Neural cell (in vitro differentiated cells): ENCODE results near the gene ATP11C.

Experiments
- EP300 ChIP-seq: fragments of 450-650 bp; conservative IDR thresholded peaks from 2 replicates; pipeline ENCODE4 v1.6.1; 2014; ENCODE audit warnings: antibody characterized with exemption, mild to moderate bottlenecking, moderate library complexity; ENCODE audit not compliant: poor library complexity, severe bottlenecking
- EZH2 ChIP-seq: fragments of 200-600, 300-800 bp; shearing (Covaris generic), sonication (generic); IDR thresholded peaks from 2 replicates; pipeline ENCODE4 v1.6.1; 2014; ENCODE audit warnings: antibody characterized with exemption, low read length, borderline replicate concordance, mild to moderate bottlenecking; ENCODE audit not compliant: insufficient read depth, poor library complexity, severe bottlenecking
- MXI1 ChIP-seq: fragments of 450-650 bp; conservative IDR thresholded peaks from 2 replicates; pipeline ENCODE4 v1.6.1; 2014; ENCODE audit warnings: antibody characterized with exemption, mild to moderate bottlenecking; ENCODE audit not compliant: poor library complexity, severe bottlenecking
- TAF1 ChIP-seq: IDR thresholded peaks from 2 replicates; pipeline ENCODE4 v1.6.1; 2012; ENCODE audit warnings: low read depth
- TF ChIP-seq, protein P1 (sequence below): fragments of 450-650 bp; IDR thresholded peaks from 2 replicates; pipeline ENCODE4 v1.5.1; 2014; ENCODE audit warnings: antibody characterized with exemption, mild to moderate bottlenecking, moderate library complexity; ENCODE audit not compliant: poor library complexity, severe bottlenecking
- TF ChIP-seq, protein P2 (sequence below): IDR thresholded peaks from 2 replicates; pipeline ENCODE4 v1.6.1; 2012; ENCODE audit warnings: borderline replicate concordance

DNA sequence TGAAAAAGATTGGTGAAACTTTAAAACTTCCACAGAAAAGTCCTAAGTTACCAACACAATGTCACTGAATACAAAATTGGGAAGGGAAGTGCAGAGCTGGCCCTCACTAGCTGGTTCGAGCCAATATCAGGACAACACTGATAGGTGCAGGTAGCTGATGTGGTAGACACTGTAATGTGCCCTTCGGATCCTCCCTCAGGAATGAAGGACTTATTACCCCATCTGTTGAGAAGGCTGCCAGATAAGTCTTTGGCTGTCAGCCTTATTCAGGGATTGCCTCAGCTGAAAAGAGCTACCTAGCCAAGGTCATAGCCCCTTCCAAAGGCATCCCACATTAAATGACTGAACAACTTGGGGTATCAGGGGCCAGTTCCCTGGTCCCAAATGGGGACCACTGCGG, 230.2 kb downstream of the ATP11C start:
- TF ChIP-seq, protein P1, sequence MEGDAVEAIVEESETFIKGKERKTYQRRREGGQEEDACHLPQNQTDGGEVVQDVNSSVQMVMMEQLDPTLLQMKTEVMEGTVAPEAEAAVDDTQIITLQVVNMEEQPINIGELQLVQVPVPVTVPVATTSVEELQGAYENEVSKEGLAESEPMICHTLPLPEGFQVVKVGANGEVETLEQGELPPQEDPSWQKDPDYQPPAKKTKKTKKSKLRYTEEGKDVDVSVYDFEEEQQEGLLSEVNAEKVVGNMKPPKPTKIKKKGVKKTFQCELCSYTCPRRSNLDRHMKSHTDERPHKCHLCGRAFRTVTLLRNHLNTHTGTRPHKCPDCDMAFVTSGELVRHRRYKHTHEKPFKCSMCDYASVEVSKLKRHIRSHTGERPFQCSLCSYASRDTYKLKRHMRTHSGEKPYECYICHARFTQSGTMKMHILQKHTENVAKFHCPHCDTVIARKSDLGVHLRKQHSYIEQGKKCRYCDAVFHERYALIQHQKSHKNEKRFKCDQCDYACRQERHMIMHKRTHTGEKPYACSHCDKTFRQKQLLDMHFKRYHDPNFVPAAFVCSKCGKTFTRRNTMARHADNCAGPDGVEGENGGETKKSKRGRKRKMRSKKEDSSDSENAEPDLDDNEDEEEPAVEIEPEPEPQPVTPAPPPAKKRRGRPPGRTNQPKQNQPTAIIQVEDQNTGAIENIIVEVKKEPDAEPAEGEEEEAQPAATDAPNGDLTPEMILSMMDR: no peak
- TF ChIP-seq EP300 (no peak), EZH2 (no peak), TAF1 (no peak), MXI1 (no peak)
- TF ChIP-seq, protein P2, sequence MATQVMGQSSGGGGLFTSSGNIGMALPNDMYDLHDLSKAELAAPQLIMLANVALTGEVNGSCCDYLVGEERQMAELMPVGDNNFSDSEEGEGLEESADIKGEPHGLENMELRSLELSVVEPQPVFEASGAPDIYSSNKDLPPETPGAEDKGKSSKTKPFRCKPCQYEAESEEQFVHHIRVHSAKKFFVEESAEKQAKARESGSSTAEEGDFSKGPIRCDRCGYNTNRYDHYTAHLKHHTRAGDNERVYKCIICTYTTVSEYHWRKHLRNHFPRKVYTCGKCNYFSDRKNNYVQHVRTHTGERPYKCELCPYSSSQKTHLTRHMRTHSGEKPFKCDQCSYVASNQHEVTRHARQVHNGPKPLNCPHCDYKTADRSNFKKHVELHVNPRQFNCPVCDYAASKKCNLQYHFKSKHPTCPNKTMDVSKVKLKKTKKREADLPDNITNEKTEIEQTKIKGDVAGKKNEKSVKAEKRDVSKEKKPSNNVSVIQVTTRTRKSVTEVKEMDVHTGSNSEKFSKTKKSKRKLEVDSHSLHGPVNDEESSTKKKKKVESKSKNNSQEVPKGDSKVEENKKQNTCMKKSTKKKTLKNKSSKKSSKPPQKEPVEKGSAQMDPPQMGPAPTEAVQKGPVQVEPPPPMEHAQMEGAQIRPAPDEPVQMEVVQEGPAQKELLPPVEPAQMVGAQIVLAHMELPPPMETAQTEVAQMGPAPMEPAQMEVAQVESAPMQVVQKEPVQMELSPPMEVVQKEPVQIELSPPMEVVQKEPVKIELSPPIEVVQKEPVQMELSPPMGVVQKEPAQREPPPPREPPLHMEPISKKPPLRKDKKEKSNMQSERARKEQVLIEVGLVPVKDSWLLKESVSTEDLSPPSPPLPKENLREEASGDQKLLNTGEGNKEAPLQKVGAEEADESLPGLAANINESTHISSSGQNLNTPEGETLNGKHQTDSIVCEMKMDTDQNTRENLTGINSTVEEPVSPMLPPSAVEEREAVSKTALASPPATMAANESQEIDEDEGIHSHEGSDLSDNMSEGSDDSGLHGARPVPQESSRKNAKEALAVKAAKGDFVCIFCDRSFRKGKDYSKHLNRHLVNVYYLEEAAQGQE: no peak
